ENCODE data around the gene GLP2R.
"Not testable (repeated sequence)": the region's sequence is repeated elsewhere in the genome, so short reads cannot be mapped to it uniquely, and the experiment has no call there.

GLP2R gene

GRCh38 chr17:9900784-9901183 lies 75.1 kb downstream of the GLP2R start:
- no peak for DNase-seq

GRCh38 chr17:9902120-9902519 lies 76.4 kb downstream of the GLP2R start:
- DNase-seq = no peak

DNA sequence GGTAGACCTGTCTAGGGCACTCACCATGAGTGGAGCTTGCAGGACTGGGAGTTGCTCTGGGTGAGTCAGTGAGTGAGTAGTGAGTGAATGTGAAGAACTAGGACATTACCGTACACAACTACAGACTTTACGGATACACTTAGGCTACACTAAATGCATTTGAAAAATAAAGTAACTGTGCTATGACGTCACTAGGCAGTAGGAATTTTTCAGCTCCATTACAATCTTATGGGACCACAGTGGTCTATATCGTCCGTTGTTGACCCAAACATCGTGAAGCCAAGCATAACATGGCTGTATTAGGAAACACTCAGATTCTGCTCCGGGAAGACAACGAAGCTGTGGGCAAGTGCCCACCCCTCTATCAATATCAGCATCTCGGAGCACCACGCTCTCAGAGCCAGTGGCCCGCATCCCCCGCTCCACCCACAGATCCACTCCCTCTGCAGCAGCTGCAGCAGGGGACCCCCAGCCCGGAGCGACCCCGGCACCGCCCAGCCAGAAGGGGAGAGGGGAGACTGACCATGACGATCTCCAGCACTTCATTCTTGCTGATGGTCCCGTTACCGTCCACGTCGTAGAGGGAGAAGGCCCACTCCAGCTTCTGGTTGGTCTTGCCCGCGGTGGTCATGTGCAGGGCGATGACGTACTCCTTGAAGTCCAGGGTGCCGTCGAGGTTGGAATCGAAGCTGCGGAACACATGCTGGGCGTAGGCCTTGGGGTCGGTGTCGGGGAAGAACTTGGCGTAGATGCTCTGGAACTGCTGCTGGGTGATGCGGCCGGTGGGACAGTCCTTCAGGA lies 78.8 kb downstream of the GLP2R start:
- no peak for DNase-seq

- DNase-seq = no peak
Measured at GRCh38 chr17:9905078-9905415, 79.3 kb downstream of the GLP2R start, which contains the start of gene RCVRN. RCVRN (minus strand) TSS chr17:9905271; CDS start chr17:9905180, 91 bp downstream.

GRCh38 chr17:9905902-9906301 lies 80.2 kb downstream of the GLP2R start:
- no peak for DNase-seq

DNA sequence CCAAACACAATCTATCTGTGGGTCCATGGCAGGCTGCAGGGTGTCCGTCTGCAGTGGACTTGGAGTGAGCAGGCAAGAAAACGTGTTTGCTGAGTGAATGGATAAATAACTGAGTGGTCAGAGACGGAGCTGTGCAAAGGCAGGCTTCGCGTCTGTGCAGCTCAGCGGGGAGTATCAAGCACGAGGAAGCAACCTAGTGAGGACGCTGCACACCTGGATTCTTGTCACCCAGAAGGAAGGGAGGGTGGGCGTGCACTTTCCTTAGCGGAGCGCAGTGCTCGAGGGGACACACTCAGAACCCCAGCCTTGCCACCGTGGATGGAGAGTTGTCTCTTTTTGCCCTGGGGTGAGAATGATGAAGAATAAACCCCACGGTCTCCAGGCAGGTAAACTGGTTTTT lies 80.9 kb downstream of the GLP2R start:
- no peak for DNase-seq

DNA sequence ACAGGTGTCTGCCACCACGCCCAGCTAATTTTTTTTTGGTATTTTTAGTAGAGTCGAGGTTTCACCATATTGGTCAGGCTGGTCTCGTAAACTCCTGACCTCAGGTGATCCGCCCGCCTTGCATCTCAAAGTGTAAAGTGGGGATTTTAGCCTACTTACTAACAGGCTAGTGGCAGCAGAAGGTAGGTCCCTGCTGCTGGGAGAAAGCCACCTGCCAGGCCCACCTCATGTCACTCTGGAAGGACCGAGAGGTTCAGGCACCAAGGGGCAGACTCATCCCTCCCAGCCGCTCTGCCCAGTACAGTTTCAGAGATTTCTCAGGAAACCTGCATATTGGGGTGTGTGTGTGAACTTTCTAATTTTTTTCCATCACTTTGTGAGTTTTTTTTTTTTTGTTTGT lies 81.4 kb downstream of the GLP2R start:
- no peak for DNase-seq

DNA sequence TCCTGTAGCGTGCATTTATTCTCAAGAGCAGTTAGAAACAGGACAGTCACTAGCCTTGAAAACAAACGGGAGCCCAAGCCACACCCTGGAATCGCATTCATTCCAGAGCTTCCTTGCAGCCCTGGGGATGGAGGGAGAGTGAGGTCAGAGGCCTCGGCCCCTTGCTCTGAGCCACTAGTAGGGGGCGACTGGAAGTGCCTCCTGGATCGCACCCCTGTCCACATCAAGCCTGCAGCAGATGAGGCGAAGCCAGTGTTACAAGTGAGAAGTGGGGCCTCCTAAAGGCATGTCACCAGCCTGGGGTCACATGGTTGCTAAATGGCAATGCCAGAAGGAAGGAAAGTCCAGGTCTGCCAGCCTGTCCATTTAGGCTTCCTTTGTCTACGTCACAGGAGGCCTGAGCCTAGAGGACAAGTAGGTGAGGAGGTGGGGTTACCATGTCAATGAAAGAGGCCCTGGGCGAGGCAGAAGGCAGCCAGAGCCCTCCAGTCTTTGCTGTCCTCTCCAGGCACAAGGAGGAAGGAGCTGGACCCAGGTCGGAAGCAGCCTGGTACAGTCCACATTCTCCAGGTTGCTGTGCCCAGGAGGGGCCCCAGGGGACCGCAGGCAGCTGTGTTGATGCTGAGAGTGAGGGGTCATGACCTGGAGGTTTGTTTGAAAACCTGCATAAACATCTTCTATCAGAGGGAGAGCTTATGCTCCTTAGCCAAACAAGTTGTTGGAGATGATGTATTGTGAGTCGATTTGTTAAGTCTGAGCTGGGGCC lies 82.3 kb downstream of the GLP2R start:
- no peak for DNase-seq

DNA sequence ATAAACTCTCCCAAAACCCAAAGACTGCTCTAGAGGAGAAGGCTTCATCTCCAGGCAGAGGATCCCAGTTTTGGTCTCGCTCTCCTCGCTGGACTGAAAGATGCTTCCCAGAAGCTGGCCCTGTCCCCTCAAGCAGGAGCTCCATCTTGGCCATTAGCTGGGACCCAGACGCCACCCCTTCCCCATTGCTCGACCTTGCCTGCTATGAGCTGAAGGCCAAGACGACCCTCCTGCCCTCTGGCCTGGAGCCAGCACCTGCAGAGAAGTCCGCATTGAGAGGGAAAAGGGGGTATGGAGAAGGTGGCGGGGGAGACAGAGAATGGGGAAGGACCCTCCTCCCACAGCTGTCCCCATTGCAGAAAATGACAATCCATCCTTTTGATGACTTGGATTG lies 82.9 kb downstream of the GLP2R start:
- no peak for DNase-seq

- DNase-seq = no peak
Measured at GRCh38 chr17:9911089-9911488, 85.4 kb downstream of the GLP2R start.

DNA sequence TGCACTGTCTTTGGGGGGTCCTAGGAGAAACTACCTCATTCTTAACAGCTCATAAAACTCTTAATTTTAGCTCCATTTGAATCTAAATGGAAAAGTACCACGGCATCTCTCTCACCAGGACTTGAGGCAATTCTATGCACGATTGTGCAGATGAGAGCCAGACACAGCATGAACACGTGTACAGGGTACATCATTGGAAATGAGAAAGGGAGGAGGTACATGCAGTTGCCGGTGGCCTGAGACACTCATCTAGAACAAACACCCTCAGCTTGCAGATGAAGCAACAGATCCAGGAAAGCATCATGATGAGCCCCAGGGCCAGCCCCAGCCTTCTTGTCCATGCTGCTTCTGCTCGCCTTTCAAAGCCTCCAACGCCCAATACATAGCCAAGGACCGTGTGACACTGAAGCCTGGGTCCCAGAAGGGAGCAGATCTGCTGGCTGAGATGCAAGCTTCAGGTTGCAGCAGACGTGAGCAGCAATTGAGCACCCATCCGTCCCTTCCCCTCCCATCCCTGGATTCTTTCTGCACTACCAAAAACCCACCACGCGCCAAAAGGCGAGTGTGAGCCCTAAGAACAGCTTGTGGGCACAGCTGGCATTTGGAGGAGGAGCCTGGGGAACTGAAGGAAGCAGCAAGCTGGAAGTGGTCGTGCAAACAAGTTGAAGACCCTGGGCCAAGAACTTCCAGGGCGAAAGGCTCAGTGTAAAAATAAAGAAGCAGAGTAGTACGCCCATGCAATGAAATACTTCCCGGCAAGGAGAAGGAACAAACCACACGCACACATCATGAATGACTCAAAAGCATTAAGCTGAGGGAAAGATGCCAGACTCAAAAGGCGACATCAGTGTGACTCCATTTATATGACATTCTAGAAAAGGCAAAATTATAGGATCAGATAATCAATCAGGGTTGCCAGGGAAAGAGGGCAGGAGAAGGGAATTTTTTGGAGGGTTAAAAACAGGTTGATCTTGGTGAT lies 86.7 kb downstream of the GLP2R start:
- DNase-seq = no peak

DNA sequence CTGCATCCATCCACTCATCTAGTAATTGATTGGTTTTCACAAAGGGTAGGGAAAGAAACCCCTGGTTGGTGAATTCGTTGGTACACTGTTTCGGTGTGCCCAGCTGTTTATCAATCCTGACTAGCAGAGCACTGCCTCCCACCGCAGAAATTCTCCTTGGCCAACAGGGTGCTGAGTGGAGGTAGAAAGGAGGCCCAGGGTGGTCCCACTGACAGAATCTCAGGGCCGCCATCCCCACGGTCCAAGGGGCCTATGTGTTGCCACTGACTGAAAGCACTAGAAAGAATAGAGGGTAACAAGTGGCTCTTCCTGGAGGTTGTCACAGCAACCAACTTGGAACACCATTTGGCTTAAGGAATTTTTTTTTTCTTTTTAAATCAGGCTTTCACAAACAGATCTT lies 87.8 kb downstream of the GLP2R start:
- no peak for DNase-seq

DNA sequence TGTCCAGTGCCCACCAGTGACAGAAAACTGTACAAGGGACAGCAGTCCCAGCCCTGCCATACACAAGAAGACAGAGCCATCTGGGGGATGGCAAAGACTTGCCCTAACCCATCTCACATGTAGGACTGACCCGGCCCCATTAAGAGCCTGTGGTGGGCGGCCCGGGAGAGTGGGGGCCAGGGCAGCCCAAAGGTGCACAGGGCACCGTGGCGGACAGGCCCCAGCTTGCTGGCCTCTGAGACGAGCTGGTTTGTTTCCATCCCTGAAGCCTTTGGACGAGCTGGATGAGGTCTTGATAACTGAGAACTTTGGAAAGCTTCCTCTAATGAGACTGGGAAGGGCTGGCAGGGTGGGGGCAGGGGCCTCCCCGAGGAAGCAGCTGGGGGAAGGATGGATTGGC lies 90.4 kb downstream of the GLP2R start:
- DNase-seq = no peak

DNA sequence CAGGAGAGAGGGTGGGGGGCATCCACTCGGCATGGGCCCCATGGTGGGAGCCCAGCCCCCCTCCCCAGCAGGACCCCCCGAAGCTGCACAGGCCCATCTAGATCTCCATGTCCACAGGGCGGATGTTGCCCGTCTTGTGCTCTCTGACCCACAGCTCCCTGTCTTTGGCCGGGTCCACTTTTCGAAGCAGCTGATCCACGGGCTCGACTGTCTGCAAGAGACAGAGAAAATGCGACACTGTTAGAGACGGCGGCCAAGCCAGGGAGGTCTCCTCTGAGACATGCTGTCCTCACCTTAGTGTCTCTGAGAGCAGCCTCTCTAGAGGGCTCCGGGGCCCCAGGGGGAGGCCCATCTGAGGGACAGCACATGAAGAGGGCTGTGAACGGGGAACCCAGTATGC lies 91.4 kb downstream of the GLP2R start:
- no peak for DNase-seq

DNA sequence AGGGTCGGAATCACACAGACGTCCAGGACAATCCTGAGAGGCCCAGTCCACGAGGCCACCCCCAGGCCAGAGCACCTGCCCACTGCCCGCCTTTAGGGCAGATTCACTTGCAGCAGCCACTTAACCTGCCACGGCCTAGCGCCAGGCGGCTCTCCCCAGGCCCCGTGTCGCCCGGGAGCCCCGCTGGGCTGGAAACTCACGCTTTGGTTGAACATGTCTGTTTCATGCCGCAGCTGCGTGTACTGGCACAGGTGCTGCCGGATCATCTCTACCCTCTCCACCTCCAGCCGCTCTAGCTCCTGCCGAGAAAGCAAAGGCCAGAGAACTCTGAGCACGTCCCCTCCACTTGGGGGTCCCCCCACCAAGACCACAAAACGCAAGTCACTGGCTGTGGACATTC lies 92.1 kb downstream of the GLP2R start:
- no peak for DNase-seq

GRCh38 chr17:9918352-9918751 lies 92.6 kb downstream of the GLP2R start:
- no peak for DNase-seq

GRCh38 chr17:9918804-9919352 lies 93.2 kb downstream of the GLP2R start:
- DNase-seq = no peak

GRCh38 chr17:9921216-9921615 lies 95.5 kb downstream of the GLP2R start:
- not testable (repeated sequence) for DNase-seq

DNA sequence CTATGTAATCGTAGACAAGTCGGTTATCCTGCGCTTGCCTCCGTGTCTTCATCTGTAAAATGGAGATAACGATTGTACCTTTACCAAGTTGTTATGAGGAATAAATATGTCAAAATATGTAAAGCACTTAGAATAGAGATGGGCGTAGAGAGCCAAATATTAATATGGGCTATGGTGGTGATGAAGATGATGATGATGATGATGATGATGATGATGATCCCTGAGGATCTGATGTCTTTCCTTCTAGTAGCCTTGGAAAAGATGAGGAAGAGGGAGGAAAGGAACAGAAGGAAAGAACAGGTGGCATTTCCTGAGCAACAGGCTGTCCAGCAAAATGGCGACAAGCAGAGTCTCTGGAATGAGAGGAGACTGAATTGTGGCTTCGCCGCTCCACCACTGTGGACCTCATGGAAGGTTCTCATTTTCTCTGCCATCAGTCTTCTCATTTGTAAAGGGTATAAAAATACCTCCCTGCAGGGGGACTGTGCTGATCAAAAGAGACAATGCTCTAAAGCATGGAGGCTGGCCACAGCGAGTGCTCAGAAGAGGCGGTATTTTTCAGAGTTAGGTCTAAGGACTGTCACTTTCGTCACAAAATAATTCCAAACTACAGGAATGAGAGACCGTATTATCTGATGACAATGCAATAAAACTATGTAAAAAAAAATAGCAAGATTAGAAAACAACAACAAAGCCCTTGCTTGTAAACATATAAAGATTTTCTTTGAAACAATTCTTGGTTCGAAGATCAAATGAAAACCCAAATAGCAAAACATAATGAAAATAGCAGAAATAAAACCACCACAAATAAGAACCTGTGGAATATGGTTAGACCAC lies 96.5 kb downstream of the GLP2R start:
- DNase-seq = no peak

DNA sequence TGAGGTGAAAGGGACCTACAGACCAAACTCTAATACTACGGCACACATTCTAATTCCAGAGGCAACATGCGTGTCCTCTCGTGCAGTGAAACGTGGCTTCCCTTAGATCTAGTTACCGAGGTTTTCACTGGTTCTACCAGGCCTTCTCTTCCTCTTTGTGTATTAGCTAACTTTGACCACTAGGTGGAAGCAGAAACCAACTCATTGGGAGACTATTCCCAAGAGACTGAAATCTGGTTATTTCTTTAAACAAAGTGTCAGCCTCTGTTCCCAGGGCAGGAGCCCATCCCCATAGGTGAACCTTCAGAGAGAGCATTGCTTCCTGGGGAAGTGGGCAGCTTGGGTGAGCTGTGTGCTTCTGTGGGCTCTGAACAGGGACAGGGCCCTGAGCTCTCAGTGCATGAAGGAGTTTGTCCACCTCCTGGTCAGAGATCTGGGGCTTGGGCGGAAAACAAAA lies 99.0 kb downstream of the GLP2R start:
- DNase-seq = no peak

GRCh38 chr17:9925457-9925856 lies 99.7 kb downstream of the GLP2R start:
- no peak for DNase-seq
